Aorta (tissue), 5 donors: ENCODE data around the gene PCDHGB6. TPM values are rescaled to one million over a fixed set of nuclear protein-coding genes. Genes with fewer than 3 reads are reported as not detected.
"Not testable (repeated sequence)": the region's sequence is repeated elsewhere in the genome, so short reads cannot be mapped to it uniquely, and the experiment has no call there.

ENCODE experiments used
- ATAC-seq: fragments of 200-7000 bp; cut with Tn5 transposase; one replicate; pipeline ENCODE4 v1.9.1; 2022; ENCODE audit warnings: moderate library complexity; ENCODE audit not compliant: low FRiP score
- DNase-seq, 2 donors: peaks; one replicate each; pipeline ENCODE4 v3.0.0-alpha.2; 2020
- H3K27ac ChIP-seq, 2 donors: one replicate each; pipeline ENCODE4 v1.5.1; 2013; ENCODE audit warnings: low read length in 2 of 2, mild to moderate bottlenecking in 2 of 2, moderate library complexity in 2 of 2, control low read depth in 1 of 2, inconsistent platforms in 1 of 2, low read depth in 1 of 2
- H3K27me3 ChIP-seq, 2 donors: one replicate each; pipeline ENCODE4 v1.6.1; 2013; ENCODE audit warnings: control low read depth in 1 of 2, low read length in 1 of 2, mild to moderate bottlenecking in 1 of 2, moderate library complexity in 1 of 2; ENCODE audit not compliant: insufficient read depth in 2 of 2, control insufficient read depth in 1 of 2
- H3K36me3 ChIP-seq, 2 donors: one replicate each; pipeline ENCODE4 v1.6.1; 2013; ENCODE audit warnings: control low read depth in 1 of 2, low read length in 1 of 2, mild to moderate bottlenecking in 1 of 2; ENCODE audit not compliant: insufficient read depth in 2 of 2, control insufficient read depth in 1 of 2
- H3K4me1 ChIP-seq, 2 donors: one replicate each; pipeline ENCODE4 v1.6.1; 2013; ENCODE audit warnings: low read length in 2 of 2, control low read depth in 1 of 2, mild to moderate bottlenecking in 1 of 2, moderate library complexity in 1 of 2; ENCODE audit not compliant: insufficient read depth in 2 of 2, control insufficient read depth in 1 of 2
- H3K4me3 ChIP-seq, 2 donors: one replicate each; pipeline ENCODE4 v1.5.1; 2013; ENCODE audit warnings: low read length in 2 of 2, control low read depth in 1 of 2, mild to moderate bottlenecking in 1 of 2
- H3K9me3 ChIP-seq: one replicate; pipeline ENCODE4 v1.6.1; 2013; ENCODE audit warnings: mild to moderate bottlenecking, low read length; ENCODE audit not compliant: control insufficient read depth
- WGBS, 2 donors: extraction: QIAGEN DNeasy Blood & Tissue Kit; methylation state at CpG; one replicate each; pipeline ENCODE4 v1.1.7; 2013; 5-methylcytosine and 5-hydroxymethylcytosine counted together
- intact Hi-C, 2 donors: fragments of 100-400 bp; cut with DNase I; formaldehyde crosslinking; loops; one replicate each; pipeline versions ENCODE4 v1.14.2 to v1.15.0; 2022
- polyA plus RNA-seq, 2 donors: library from polyadenylated mRNA; stranded (reverse); fragments of 200-250 nt; gene quantifications; one replicate each; pipeline ENCODE4 v1.2.3, GENCODE V29; 2013
- total RNA-seq, 2 donors: library from RNA; stranded (reverse); fragmentation: NEBNext Ultra II Directional; extraction: Animal tissue kit (Norgen Biotek cat#: 25700); gene quantifications; one replicate each; pipeline ENCODE4 v1.2.1, GENCODE V29; 2021
- donor health status: healthy with polysubstance abuse.
- donor health status: Bipolar disorder and iron deficiency.
- donor health status: DM: no; HTN: no; CAD: no.
- donor health status: DM: no; HTN: no; CAD: no.
- donor health status: DM: yes; HTN: yes; CAD: no.

PCDHGB6 gene
- total and polyA plus RNA-seq, 4 donors, result 0.38 to 14.6 (median 5.9) TPM

DNA sequence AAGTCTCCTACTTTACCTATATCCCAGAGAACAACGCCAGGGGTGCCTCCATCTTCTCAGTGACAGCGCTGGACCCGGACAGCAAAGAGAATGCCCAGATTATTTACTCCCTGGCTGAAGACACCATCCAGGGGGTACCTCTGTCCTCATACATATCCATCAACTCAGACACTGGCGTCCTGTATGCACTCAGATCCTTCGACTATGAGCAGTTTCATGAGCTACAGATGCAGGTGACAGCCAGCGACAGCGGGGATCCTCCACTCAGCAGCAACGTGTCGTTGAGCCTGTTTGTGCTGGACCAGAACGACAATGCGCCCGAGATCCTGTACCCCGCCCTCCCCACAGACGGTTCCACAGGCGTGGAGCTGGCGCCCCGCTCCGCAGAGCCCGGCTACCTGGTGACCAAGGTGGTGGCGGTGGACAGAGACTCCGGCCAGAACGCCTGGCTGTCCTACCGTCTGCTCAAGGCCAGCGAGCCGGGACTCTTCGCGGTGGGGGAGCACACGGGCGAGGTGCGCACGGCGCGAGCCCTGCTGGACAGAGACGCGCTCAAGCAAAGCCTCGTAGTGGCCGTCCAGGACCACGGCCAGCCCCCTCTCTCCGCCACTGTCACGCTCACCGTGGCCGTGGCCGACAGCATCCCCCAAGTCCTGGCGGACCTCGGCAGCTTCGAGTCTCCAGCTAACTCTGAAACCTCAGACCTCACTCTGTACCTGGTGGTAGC lies 6.9 kb downstream of the PCDHGB6 start:
- H3K4me3 ChIP-seq, DNase-seq, H3K27me3 ChIP-seq, H3K36me3 ChIP-seq, H3K4me1 ChIP-seq, ATAC-seq, H3K27ac ChIP-seq: not testable (repeated sequence)
- H3K9me3 ChIP-seq, result peaks cover 40% of the 10 kb centered on the region
- WGBS, 2 donors, result 24 to 29% methylated on average over 39 to 46 of the region's 46 CpGs
- intact Hi-C loops, result loop anchor here in 1 of 2 donors (10.0 kb wide), 2 partner anchors 110 to 150 kb away; no protein-coding TSS in a partner anchor

DNA sequence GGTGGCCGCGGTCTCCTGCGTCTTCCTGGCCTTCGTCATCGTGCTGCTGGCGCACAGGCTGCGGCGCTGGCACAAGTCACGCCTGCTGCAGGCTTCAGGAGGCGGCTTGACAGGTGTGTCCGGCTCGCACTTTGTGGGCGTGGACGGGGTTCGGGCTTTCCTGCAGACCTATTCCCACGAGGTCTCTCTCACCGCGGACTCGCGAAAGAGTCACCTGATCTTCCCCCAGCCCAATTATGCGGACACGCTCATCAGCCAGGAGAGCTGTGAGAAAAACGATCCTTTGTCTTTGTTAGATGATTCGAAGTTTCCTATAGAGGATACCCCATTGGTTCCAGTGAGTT lies 7.4 kb downstream of the PCDHGB6 start:
- H3K27me3 ChIP-seq, H3K4me3 ChIP-seq, H3K4me1 ChIP-seq, DNase-seq, H3K36me3 ChIP-seq, ATAC-seq, H3K27ac ChIP-seq: not testable (repeated sequence)
- WGBS, 2 donors, result 25 to 29% methylated on average over 24 of the region's 24 CpGs
- intact Hi-C loops, result loop anchor here in 1 of 2 donors (10.0 kb wide), 2 partner anchors 110 to 150 kb away; no protein-coding TSS in a partner anchor
- H3K9me3 ChIP-seq, result peaks cover 37% of the 10 kb centered on the region

DNA sequence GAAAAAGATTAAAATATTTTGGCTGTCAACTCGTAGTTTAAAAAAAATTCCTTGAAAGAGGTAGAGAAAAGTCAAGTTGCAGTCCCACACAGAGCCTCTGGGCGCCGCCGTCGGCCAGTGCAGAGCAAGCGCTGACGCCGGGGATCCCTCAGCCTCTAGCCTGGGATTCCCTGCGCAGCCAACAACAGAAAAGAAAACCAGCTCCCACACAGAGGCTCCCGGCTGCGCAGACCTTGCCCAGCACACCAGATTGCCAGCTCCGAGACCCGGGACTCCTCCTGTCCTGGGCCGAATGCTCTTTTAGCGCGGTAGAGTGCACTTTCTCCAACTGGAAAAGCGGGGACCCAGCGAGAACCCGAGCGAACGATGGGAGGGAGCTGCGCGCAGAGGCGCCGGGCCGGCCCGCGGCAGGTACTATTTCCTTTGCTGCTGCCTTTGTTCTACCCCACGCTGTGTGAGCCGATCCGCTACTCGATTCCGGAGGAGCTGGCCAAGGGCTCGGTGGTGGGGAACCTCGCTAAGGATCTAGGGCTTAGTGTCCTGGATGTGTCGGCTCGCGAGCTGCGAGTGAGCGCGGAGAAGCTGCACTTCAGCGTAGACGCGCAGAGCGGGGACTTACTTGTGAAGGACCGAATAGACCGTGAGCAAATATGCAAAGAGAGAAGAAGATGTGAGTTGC lies 9.8 kb downstream of the PCDHGB6 start, which contains the start of gene PCDHGB7:
Gene PCDHGB7, plus strand, starts transcription at position 184 of the 679 bp plus-strand sequence. Its CDS starts 183 bp downstream, at position 367.
- not testable (repeated sequence) for H3K27ac ChIP-seq, H3K27me3 ChIP-seq, H3K4me1 ChIP-seq, H3K36me3 ChIP-seq, H3K4me3 ChIP-seq
- ATAC-seq (peak; percentile 91), DNase-seq (peak in 1 of 2 donors; percentile 83)
- intact Hi-C loops, result loop anchor here in 1 of 2 donors (10.0 kb wide), 2 partner anchors 107 to 147 kb away; no protein-coding TSS in a partner anchor
- peaks cover 44% of the 10 kb centered on the region for H3K9me3 ChIP-seq
- WGBS, 2 donors, result 6 to 10% methylated on average over 42 to 47 of the region's 47 CpGs

DNA sequence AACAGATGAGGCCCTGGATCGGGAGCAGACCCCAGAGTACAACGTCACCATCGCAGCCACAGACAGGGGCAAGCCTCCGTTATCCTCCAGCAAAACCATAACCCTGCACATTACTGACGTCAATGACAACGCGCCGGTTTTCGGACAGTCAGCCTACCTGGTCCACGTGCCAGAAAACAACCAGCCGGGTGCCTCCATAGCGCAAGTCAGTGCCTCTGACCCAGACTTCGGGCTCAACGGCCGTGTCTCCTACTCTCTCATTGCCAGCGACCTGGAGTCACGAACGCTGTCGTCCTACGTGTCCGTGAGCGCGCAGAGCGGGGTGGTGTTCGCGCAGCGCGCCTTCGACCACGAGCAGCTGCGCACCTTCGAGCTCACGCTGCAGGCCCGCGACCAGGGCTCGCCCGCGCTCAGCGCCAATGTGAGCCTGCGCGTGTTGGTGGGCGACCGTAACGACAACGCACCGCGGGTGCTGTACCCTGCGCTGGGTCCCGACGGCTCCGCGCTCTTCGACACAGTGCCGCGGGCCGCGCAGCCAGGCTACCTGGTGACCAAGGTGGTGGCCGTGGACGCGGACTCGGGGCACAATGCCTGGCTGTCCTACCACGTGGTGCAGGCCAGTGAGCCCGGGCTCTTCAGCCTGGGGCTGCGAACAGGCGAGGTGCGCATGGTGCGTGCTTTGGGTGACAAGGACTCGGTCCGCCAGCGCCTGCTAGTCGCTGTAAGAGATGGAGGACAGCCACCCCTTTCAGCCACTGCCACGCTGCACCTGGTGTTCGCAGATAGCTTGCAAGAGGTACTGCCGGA lies 11.5 kb downstream of the PCDHGB6 start:
- no peak for ATAC-seq
- Histone ChIP-seq H3K9me3 (peaks cover 44% of the 10 kb centered on the region), H3K36me3 (no peaks in the 10 kb centered on the region), H3K4me1 (no peaks in the 10 kb centered on the region), H3K4me3 (no peak overlapping the region), H3K27me3 (no peaks in the 10 kb centered on the region), H3K27ac (no peak overlapping the region)
- DNase-seq, result no peak
- WGBS, 2 donors, result 19 to 29% methylated on average over 72 to 74 of the region's 74 CpGs
- intact Hi-C loops, result loop anchor here in 1 of 2 donors (10.0 kb wide), 2 partner anchors 106 to 146 kb away; no protein-coding TSS in a partner anchor

DNA sequence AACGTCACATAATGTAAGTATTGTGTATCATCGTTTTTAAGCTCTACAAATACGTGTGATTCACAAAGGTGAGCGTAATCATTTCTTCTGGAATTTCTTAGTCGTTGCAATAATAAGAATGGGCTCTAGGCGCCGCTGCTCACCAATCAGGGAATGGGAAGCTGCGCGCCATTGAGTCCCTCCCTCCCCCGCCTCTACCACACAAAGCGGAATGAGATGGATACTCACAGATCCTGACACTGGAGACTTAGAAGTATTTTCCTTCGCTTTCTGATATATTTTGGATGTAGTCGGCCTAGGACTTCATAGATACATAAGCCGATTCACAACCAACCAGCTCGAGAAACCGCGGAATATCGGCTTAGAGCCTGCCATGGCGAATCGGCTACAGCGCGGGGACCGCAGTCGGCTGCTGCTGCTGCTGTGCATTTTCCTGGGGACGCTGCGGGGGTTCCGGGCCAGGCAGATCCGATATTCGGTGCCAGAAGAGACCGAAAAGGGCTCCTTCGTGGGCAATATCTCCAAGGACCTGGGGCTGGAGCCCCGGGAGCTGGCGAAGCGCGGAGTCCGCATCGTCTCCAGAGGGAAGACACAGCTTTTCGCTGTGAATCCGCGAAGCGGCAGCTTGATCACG lies 13.2 kb downstream of the PCDHGB6 start, which contains the start of gene PCDHGA11:
Gene PCDHGA11, plus strand, starts transcription at position 197 of the 634 bp plus-strand sequence. Its CDS starts 177 bp downstream, at position 374.
- ATAC-seq (no peak), DNase-seq (no peak)
- Histone ChIP-seq H3K27me3 (no peaks in the 10 kb centered on the region), H3K4me3 (peak within 1 kb of the TSS in 1 of 2 donors; percentile 0), H3K4me1 (no peaks in the 10 kb centered on the region), H3K27ac (no peak within 1 kb of the TSS), H3K36me3 (no peaks in the 10 kb centered on the region), H3K9me3 (peaks cover 37% of the 10 kb centered on the region)
- WGBS, 2 donors, result 12% methylated on average over 42 of the region's 42 CpGs
- intact Hi-C loops, result loop anchor here in 1 of 2 donors (5.0 kb wide), 2 partner anchors 49 to 106 kb away; partner anchors contain the start of genes PCDHGA6 and PCDHGB3

DNA sequence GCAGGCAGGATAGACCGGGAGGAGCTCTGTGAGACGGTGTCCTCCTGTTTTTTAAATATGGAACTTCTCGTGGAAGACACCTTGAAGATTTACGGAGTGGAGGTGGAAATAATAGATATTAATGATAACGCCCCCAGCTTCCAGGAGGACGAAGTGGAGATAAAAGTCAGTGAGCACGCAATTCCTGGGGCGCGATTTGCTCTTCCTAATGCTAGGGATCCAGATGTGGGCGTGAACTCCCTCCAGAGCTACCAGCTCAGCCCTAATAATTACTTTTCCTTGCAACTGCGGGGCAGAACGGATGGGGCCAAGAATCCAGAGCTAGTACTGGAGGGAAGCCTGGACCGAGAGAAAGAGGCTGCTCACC lies 13.7 kb downstream of the PCDHGB6 start:
- 13% methylated on average over 13 of the region's 13 CpGs for WGBS, 2 donors
- no peaks in the 10 kb centered on the region for H3K4me1 ChIP-seq
- ATAC-seq (no peak), DNase-seq (no peak)
- no peaks in the 10 kb centered on the region for H3K36me3 ChIP-seq
- no peak overlapping the region for H3K4me3 ChIP-seq
- no peak overlapping the region for H3K27ac ChIP-seq
- H3K9me3 ChIP-seq, result peaks cover 40% of the 10 kb centered on the region
- intact Hi-C loops, result loop anchor here in 1 of 2 donors (5.0 kb wide), 2 partner anchors 49 to 106 kb away; partner anchors contain the start of genes PCDHGA6 and PCDHGB3
- H3K27me3 ChIP-seq, result no peaks in the 10 kb centered on the region

DNA sequence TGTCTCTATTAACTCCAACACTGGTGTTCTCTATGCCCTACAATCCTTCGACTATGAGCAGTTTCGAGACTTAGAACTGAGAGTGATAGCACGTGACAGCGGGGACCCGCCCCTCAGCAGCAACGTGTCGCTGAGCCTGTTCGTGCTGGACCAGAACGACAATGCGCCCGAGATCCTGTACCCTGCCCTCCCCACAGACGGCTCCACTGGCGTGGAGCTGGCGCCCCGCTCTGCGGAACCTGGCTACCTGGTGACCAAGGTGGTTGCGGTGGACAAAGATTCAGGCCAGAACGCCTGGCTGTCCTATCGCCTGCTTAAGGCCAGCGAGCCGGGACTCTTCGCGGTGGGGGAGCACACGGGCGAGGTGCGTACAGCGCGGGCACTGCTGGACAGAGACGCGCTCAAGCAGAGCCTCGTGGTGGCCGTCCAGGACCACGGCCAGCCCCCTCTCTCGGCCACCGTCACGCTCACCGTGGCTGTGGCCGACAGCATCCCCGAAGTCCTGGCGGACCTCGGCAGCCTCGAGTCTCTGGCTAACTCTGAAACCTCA lies 15.0 kb downstream of the PCDHGB6 start:
- no peak overlapping the region for H3K27ac ChIP-seq
- no peaks in the 10 kb centered on the region for H3K36me3 ChIP-seq
- 16 to 22% methylated on average over 42 of the region's 42 CpGs for WGBS, 2 donors
- no peaks in the 10 kb centered on the region for H3K27me3 ChIP-seq
- ATAC-seq (no peak), DNase-seq (no peak)
- H3K9me3 ChIP-seq, result peaks cover 47% of the 10 kb centered on the region
- no peaks in the 10 kb centered on the region for H3K4me1 ChIP-seq
- intact Hi-C loops, result loop anchor here in 1 of 2 donors (5.0 kb wide), 2 partner anchors 51 to 104 kb away; partner anchors contain the start of genes PCDHGA6 and PCDHGB3
- H3K4me3 ChIP-seq, result no peak overlapping the region
